ENCODE measurements around the gene CHST5. TPM values are rescaled to one million over a fixed set of nuclear protein-coding genes. Genes with fewer than 3 reads are reported as not detected.

CHST5 gene
- total RNA-seq (not detected), polyA plus RNA-seq (not detected)

DNA sequence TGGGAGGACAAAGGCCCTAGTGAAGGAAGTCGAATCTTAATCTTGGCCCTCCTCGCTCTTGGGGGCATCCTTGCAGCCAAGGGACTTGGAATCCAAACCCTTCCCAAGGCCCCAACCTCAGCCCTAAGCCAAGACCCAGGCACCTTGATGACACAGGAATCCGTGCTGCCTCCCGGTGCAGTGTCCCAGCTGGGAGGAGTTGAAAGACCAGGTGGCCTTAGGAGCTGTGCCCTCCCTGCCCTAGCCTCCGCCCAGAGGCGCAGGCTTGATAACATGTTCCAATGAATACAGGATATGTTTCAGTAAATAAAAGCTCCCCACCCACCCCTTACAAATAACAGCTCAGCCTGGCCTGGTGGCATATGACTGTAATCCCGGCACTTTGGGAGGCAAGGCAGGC is at the start of gene CHST5:
CHST5 (minus strand) TSS at position 208 of the 400 bp plus-strand sequence. CDS start 5,724 bp downstream, outside the sequence.
- Histone ChIP-seq H3K9me3 (ENCODE audit: control insufficient read depth in 2 of 2, low read length in 2 of 2) (no peaks in the 10 kb centered on the region), H3K27ac (ENCODE audit: insufficient read depth, low read length, poor library complexity, severe bottlenecking) (no peak within 1 kb of the TSS), H3K4me3 (ENCODE audit: low read depth, low read length) (no peak within 1 kb of the TSS), H3K4me1 (ENCODE audit: control insufficient read depth, insufficient read depth, low read length, poor library complexity, severe bottlenecking) (no peaks in the 10 kb centered on the region), H3K36me3 (ENCODE audit: control insufficient read depth, insufficient read depth, low read length) (no peaks in the 10 kb centered on the region), H3K27me3 (ENCODE audit: control insufficient read depth, insufficient read depth, low read length) (no peaks in the 10 kb centered on the region)
- H3K27ac Mint-ChIP-seq, result peak within 1 kb of the TSS in 1 of 3 donors; percentile 58
- ATAC-seq (ENCODE audit: low read depth in 2 of 2), result no peak
- DNase-seq, result no peak
- no peaks in the 10 kb centered on the region for H3K36me3 Mint-ChIP-seq
- no peaks in the 10 kb centered on the region for H3K9me3 Mint-ChIP-seq
- peaks cover 0 to 4% (median 1%) of the 10 kb centered on the region in 4 donors for H3K4me1 Mint-ChIP-seq
- no peak within 1 kb of the TSS for H3K4me3 Mint-ChIP-seq
- H3K27me3 Mint-ChIP-seq, result no peaks in the 10 kb centered on the region

DNA sequence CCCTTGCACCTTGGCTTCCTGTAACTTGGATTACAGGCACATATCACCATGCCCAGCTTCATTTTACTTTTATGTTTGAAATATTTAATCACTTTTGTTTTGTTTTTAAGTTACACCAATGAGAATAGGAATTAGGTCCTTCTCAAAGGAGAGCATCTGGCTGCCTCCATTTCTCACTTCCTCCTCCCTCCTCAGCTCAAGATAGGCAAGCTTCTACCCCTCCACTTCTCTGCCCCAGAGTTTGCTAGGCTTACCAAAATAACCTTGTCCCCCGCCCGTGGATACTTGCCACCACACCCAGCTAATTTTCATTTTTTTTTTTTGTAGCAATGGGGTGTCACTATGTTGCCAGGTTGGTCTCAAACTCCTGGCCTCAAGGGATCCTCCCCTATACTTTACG is 48.2 kb upstream of the CHST5 start:
- Mint-ChIP-seq H3K4me3 (no peak overlapping the region), H3K9me3 (no peaks in the 10 kb centered on the region), H3K4me1 (peaks cover 4 to 12% (median 6%) of the 10 kb centered on the region in 4 donors), H3K36me3 (peaks cover 14% of the 10 kb centered on the region), H3K27ac (peak overlapping the region in 2 of 3 donors; percentile 67 to 79), H3K27me3 (no peaks in the 10 kb centered on the region)
- Histone ChIP-seq H3K27me3 (ENCODE audit: control insufficient read depth, insufficient read depth, low read length) (no peaks in the 10 kb centered on the region), H3K9me3 (ENCODE audit: control insufficient read depth in 2 of 2, low read length in 2 of 2) (no peaks in the 10 kb centered on the region), H3K36me3 (ENCODE audit: control insufficient read depth, insufficient read depth, low read length) (peaks cover 16% of the 10 kb centered on the region), H3K27ac (ENCODE audit: insufficient read depth, low read length, poor library complexity, severe bottlenecking) (no peak overlapping the region), H3K4me3 (ENCODE audit: low read depth, low read length) (no peak overlapping the region), H3K4me1 (ENCODE audit: control insufficient read depth, insufficient read depth, low read length, poor library complexity, severe bottlenecking) (no peaks in the 10 kb centered on the region)
- no peak for ATAC-seq (ENCODE audit: low read depth in 2 of 2)
- peak in 1 of 3 donors; percentile 7 for DNase-seq

DNA sequence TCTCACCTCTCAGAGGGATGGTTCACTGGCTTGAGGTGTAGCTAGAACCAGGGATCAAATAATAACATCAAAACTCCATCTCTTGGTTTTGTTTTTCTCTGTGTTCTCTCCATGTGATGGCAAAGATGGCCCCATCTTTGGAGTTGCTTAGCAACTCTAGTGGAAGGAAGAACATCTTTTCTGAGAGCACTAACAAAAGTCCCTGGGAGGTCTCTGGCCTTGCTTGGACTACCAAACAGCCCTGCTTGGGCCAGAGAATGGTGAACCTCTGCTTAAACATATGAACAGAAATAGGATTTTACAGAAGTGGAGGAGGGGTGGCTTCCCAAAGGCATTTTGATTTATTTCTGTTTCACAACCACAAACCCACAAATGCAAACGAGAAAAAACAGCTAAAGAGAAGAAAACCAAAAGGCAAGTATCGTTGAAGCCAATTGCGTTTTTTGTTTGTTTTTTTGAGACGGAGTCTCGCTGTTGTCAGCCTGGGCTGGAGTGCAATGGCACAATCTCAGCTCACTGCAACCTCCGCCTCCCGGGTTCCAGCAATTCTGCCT is 43.5 kb upstream of the CHST5 start:
- Histone ChIP-seq H3K27ac (ENCODE audit: insufficient read depth, low read length, poor library complexity, severe bottlenecking) (no peak overlapping the region), H3K9me3 (ENCODE audit: control insufficient read depth in 2 of 2, low read length in 2 of 2) (no peaks in the 10 kb centered on the region), H3K36me3 (ENCODE audit: control insufficient read depth, insufficient read depth, low read length) (peaks cover 51% of the 10 kb centered on the region), H3K4me3 (ENCODE audit: low read depth, low read length) (no peak overlapping the region), H3K4me1 (ENCODE audit: control insufficient read depth, insufficient read depth, low read length, poor library complexity, severe bottlenecking) (no peaks in the 10 kb centered on the region), H3K27me3 (ENCODE audit: control insufficient read depth, insufficient read depth, low read length) (no peaks in the 10 kb centered on the region)
- Mint-ChIP-seq H3K9me3 (no peaks in the 10 kb centered on the region), H3K36me3 (peaks cover 37% of the 10 kb centered on the region), H3K4me3 (no peak overlapping the region), H3K27me3 (no peaks in the 10 kb centered on the region), H3K4me1 (peaks cover 14 to 21% (median 17%) of the 10 kb centered on the region in 4 donors), H3K27ac (no peak overlapping the region)
- DNase-seq, result no peak
- ATAC-seq (ENCODE audit: low read depth in 2 of 2), result no peak

DNA sequence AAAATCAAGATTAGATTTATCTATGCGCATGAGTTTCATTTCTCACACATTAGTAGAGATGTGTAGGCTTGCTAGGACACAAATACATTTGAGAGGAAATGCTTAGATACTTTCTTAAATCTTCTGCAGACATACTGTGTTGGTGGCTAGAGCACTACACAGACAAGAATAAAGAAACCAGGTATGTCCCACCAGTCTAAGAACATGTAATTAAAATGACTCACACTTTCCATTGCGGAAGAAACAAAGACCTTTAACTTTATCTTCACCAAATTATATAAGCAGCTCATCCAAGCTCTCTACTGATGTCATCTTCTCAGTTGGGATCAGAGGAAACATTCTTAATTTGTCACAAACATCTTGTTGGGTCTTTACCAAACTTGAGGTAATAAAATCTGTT is 42.8 kb upstream of the CHST5 start:
- Histone ChIP-seq H3K9me3 (ENCODE audit: control insufficient read depth in 2 of 2, low read length in 2 of 2) (no peaks in the 10 kb centered on the region), H3K36me3 (ENCODE audit: control insufficient read depth, insufficient read depth, low read length) (peaks cover 58% of the 10 kb centered on the region)

DNA sequence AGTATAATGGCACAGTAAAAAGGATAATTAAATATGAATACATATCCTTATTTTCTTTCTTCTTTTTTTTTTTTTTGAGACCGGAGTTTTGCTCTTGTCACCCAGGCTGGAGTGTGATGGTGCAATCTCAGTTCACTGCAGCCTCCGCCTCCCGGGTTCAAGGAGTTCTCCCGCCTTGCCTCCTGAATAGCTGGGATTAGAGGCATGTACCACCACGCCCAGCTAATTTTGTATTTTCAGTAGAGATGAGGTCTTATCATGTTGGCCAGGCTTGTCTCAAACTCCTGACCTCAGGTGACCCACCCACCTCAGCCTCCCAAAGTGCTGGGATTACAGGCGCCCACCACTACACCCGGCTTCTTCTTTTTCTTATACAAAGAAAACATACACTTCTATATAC is 42.3 kb upstream of the CHST5 start:
- Histone ChIP-seq H3K4me1 (ENCODE audit: control insufficient read depth, insufficient read depth, low read length, poor library complexity, severe bottlenecking) (no peaks in the 10 kb centered on the region), H3K27ac (ENCODE audit: insufficient read depth, low read length, poor library complexity, severe bottlenecking) (no peak overlapping the region), H3K9me3 (ENCODE audit: control insufficient read depth in 2 of 2, low read length in 2 of 2) (no peaks in the 10 kb centered on the region), H3K4me3 (ENCODE audit: low read depth, low read length) (no peak overlapping the region), H3K27me3 (ENCODE audit: control insufficient read depth, insufficient read depth, low read length) (no peaks in the 10 kb centered on the region), H3K36me3 (ENCODE audit: control insufficient read depth, insufficient read depth, low read length) (peaks cover 63% of the 10 kb centered on the region)
- H3K4me3 Mint-ChIP-seq, result no peak overlapping the region
- ATAC-seq (ENCODE audit: low read depth in 2 of 2) (no peak), DNase-seq (no peak)
- no peaks in the 10 kb centered on the region for H3K27me3 Mint-ChIP-seq
- peaks cover 15 to 27% (median 22%) of the 10 kb centered on the region in 4 donors for H3K4me1 Mint-ChIP-seq
- H3K36me3 Mint-ChIP-seq, result peaks cover 46% of the 10 kb centered on the region
- H3K27ac Mint-ChIP-seq, result peak overlapping the region in 1 of 3 donors; percentile 48
- no peaks in the 10 kb centered on the region for H3K9me3 Mint-ChIP-seq

More for the DNA sequence above, 42.8 kb upstream of the CHST5 start:
- Mint-ChIP-seq H3K4me3 (no peak overlapping the region), H3K36me3 (peaks cover 41% of the 10 kb centered on the region), H3K4me1 (peaks cover 13 to 25% (median 18%) of the 10 kb centered on the region in 4 donors), H3K27ac (peak overlapping the region in 1 of 3 donors; percentile 48), H3K9me3 (no peaks in the 10 kb centered on the region), H3K27me3 (no peaks in the 10 kb centered on the region)
- no peak for DNase-seq
- ATAC-seq (ENCODE audit: low read depth in 2 of 2), result no peak
- Histone ChIP-seq H3K27ac (ENCODE audit: insufficient read depth, low read length, poor library complexity, severe bottlenecking) (no peak overlapping the region), H3K27me3 (ENCODE audit: control insufficient read depth, insufficient read depth, low read length) (no peaks in the 10 kb centered on the region), H3K4me1 (ENCODE audit: control insufficient read depth, insufficient read depth, low read length, poor library complexity, severe bottlenecking) (no peaks in the 10 kb centered on the region), H3K4me3 (ENCODE audit: low read depth, low read length) (no peak overlapping the region)

DNA sequence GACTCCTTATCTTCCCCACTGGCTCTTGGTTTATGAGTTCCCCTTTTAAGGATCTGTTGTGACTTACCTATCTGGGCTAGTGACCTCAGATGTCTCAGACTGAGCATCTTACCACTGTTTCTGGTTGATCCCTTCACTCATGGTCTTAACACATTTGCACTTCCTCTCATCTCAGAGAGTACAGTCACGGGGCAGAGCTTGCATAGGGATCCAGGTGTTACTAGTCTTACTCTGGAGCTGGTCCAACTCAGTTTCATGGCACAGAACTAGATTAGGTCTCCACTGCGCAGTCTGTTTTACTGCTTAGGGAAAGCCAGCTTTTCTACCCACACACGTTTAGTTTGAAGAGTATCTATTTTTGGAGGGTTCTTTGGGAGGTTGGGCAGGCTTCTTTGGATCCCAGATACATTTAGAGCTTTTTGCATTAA is 40.5 kb upstream of the CHST5 start:
- Histone ChIP-seq H3K9me3 (ENCODE audit: control insufficient read depth in 2 of 2, low read length in 2 of 2) (no peaks in the 10 kb centered on the region), H3K36me3 (ENCODE audit: control insufficient read depth, insufficient read depth, low read length) (peaks cover 80% of the 10 kb centered on the region), H3K27ac (ENCODE audit: insufficient read depth, low read length, poor library complexity, severe bottlenecking) (no peak overlapping the region), H3K4me3 (ENCODE audit: low read depth, low read length) (no peak overlapping the region), H3K4me1 (ENCODE audit: control insufficient read depth, insufficient read depth, low read length, poor library complexity, severe bottlenecking) (no peaks in the 10 kb centered on the region), H3K27me3 (ENCODE audit: control insufficient read depth, insufficient read depth, low read length) (no peaks in the 10 kb centered on the region)
- peaks cover 53% of the 10 kb centered on the region for H3K36me3 Mint-ChIP-seq
- no peaks in the 10 kb centered on the region for H3K27me3 Mint-ChIP-seq
- H3K27ac Mint-ChIP-seq, result no peak overlapping the region
- H3K4me1 Mint-ChIP-seq, result peaks cover 20 to 37% (median 30%) of the 10 kb centered on the region in 4 donors
- ATAC-seq (ENCODE audit: low read depth in 2 of 2) (no peak), DNase-seq (no peak)
- no peak overlapping the region for H3K4me3 Mint-ChIP-seq
- no peaks in the 10 kb centered on the region for H3K9me3 Mint-ChIP-seq

DNA sequence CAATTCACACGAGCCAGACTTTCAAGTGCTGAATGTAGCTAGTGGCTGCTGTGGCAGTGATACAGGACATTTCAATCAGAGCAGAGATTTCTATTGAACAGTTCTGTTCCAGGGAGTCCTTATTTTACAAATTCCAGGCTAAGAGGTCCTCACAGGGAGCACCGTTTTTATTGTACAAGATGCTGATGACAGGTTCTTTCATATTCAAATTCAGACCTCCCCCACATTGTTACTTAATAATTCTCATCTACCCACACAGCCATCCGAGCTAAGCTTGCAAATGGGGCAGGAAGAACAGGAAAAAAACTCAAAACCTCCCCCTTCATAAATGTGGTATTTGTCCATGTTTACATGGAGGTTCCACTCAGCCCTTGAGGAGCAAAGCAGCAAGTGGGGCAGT is 40.0 kb upstream of the CHST5 start:
- Mint-ChIP-seq H3K4me1 (peaks cover 20 to 41% (median 30%) of the 10 kb centered on the region in 4 donors), H3K27ac (peak overlapping the region in 1 of 3 donors; percentile 20), H3K4me3 (no peak overlapping the region), H3K9me3 (no peaks in the 10 kb centered on the region), H3K36me3 (peaks cover 57% of the 10 kb centered on the region), H3K27me3 (no peaks in the 10 kb centered on the region)
- Histone ChIP-seq H3K4me1 (ENCODE audit: control insufficient read depth, insufficient read depth, low read length, poor library complexity, severe bottlenecking) (no peaks in the 10 kb centered on the region), H3K36me3 (ENCODE audit: control insufficient read depth, insufficient read depth, low read length) (peaks cover 85% of the 10 kb centered on the region), H3K27ac (ENCODE audit: insufficient read depth, low read length, poor library complexity, severe bottlenecking) (no peak overlapping the region), H3K27me3 (ENCODE audit: control insufficient read depth, insufficient read depth, low read length) (no peaks in the 10 kb centered on the region), H3K4me3 (ENCODE audit: low read depth, low read length) (no peak overlapping the region), H3K9me3 (ENCODE audit: control insufficient read depth in 2 of 2, low read length in 2 of 2) (no peaks in the 10 kb centered on the region)
- no peak for ATAC-seq (ENCODE audit: low read depth in 2 of 2)
- no peak for DNase-seq

DNA sequence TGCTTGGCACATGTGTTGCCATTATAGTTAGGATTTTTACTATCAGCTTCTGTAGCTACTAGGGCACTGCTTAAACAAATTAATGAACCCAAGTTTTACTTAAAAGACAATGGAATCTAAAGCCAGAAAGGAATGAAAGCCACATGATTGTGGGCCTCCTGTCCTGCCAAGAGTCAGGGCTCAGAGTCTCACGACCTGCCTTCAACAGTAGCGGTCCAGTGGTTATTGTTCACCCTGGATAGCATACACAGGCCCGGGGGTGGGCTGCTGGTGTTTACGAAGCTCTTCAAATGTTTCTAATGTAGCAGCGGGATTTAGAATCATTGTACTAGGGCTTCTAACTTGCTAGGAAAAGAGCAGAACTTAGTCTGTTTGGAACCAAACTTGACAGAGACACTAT is 38.0 kb upstream of the CHST5 start:
- no peak overlapping the region for H3K4me3 Mint-ChIP-seq
- ATAC-seq (ENCODE audit: low read depth in 2 of 2) (no peak), DNase-seq (no peak)
- Histone ChIP-seq H3K27me3 (ENCODE audit: control insufficient read depth, insufficient read depth, low read length) (no peaks in the 10 kb centered on the region), H3K9me3 (ENCODE audit: control insufficient read depth in 2 of 2, low read length in 2 of 2) (no peaks in the 10 kb centered on the region), H3K27ac (ENCODE audit: insufficient read depth, low read length, poor library complexity, severe bottlenecking) (no peak overlapping the region), H3K4me3 (ENCODE audit: low read depth, low read length) (no peak overlapping the region), H3K4me1 (ENCODE audit: control insufficient read depth, insufficient read depth, low read length, poor library complexity, severe bottlenecking) (peaks cover 8% of the 10 kb centered on the region), H3K36me3 (ENCODE audit: control insufficient read depth, insufficient read depth, low read length) (peaks cover 91% of the 10 kb centered on the region)
- H3K27me3 Mint-ChIP-seq, result no peaks in the 10 kb centered on the region
- peak overlapping the region in 2 of 3 donors; percentile 64 to 68 for H3K27ac Mint-ChIP-seq
- peaks cover 61% of the 10 kb centered on the region for H3K36me3 Mint-ChIP-seq
- H3K9me3 Mint-ChIP-seq, result no peaks in the 10 kb centered on the region
- peaks cover 23 to 55% (median 38%) of the 10 kb centered on the region in 4 donors for H3K4me1 Mint-ChIP-seq

Measured in CD4-positive, CD25-positive, alpha-beta regulatory T cell (primary cell).